NOMO-1 (cell line): Measurements from ENCODE around the gene DGKI.

Source experiments
- DNase-seq, 2 experiments: peaks; one replicate each; lab custom pipeline; 2025; ENCODE audit not compliant: unreplicated experiment in 2 of 2; lab: John Stamatoyannopoulos, UW

DGKI gene

GRCh38 chr7:137443616-137444015 is 403.2 kb downstream of the DGKI start:
- no peak for DNase-seq

DNA sequence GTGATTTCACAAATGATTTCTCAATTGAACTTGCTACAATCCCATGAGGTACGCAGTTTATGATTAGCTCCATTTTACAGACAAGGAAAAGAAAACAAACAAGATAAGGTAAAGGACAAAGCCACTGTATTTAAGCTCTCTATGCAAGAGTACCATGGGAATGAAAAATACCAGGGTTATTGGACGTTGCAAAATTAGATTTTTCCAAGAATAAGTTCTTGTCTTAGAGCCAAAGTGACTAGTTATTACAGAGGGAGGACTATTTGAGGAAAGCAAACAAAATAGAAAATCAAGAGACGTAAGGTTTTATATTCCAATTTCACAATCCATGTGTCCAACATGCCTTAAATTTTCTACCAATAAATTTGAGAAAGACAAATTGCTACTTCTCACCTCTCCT is 405.3 kb downstream of the DGKI start:
- DNase-seq = no peak

GRCh38 chr7:137439829-137440825 is 406.6 kb downstream of the DGKI start:
- DNase-seq = no peak

GRCh38 chr7:137434946-137435345 is 411.8 kb downstream of the DGKI start:
- no peak for DNase-seq

- no peak for DNase-seq
Measured at GRCh38 chr7:137434530-137434929, 412.2 kb downstream of the DGKI start.

GRCh38 chr7:137423321-137423720 is 423.5 kb downstream of the DGKI start:
- DNase-seq = no peak

DNA sequence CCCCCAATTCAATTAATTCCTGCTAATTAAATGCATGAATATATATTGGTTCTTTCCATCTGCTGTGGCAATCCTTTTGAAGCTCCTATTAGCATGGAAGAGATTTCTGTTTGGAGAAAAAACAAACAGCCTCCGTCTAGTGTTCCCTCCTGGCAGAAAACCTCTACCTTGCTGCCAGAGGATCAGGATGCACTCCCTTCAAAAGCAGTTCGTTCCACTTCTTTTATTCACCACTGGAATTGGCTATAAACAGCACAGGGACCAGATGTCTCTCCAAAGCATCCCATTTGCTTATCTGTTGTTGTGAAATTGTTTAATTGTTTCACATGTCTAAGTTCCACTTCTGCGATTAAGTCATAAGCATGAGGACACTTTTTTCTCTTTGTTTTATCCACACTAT is 425.4 kb downstream of the DGKI start:
- DNase-seq = no peak

DNA sequence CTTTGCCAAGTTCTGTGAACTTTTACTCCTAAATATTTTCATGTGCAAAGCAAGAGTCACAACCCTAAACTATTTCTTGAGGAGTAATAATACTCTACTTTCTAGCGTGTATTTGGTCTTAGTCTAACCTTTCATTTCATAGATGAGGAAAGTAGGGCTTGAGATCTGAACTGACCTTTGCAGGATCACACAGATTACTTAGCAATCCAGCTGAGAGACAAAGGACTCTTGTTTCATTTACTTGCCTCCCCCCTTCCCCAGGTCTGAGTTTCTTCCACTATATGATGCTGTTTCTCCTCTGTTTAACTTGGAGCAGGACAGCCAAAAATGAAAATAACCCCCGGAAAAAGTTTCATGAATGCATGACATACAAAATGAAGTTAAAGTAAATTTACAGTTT is 427.9 kb downstream of the DGKI start:
- no peak for DNase-seq

DNA sequence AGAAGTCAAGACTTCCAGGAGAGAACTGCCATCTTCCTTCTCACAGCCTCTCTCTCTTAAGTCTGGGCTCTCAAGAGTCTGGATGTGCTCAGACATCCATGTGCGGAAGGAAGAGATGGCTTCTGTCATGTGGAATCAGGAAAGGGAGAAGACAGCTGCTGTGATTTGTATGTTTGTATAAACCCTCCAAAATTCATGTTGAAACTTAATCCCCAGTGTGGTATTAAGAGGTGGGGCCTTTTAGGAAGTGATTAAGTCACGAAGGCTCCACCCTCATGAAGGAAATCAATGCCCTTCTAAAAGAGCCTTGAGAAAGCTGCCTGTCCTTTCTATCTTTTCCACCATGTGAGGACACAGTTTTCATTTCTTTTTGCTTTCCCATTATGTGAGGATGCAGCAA is 429.3 kb downstream of the DGKI start:
- no peak for DNase-seq

DNA sequence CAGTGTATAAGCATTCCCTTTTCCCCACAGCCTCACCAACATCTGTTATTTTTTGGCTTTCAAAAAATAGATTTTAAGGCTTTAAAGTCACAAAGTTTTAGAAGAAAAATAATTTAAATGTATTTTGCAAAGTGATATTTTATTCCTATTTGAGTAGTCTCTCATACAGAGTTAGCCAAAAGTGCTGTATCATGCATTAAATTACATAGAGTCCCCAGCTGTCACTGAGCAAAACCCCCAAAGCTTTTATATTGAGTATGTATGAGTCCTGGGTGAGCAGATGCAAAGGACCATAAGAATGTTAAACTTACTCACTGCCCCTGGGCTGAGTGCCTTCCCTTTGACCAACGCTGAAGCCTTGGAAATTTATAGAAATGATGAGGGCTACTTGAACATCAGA is 432.9 kb downstream of the DGKI start:
- no peak for DNase-seq

- no peak for DNase-seq
Measured at GRCh38 chr7:137411446-137411845, 435.3 kb downstream of the DGKI start.

DNA sequence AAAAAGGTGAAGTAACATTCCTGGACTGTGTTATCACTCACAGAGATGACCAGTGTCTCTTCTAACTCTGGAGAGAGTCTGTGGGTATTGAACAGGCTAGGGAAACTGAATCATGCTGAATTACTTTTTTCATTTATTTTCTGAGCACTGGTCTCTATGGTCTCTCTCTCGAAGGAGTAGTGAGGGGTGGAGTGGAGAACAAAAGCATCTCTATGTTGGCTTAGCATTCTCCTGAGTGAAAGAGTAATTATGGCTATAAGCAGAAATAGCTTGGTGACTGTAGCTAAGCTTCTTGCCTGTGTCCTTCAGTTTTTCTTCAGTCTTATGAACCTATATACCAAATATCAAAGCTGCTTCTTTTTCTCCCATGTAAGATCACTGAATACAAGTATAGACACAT is 438.6 kb downstream of the DGKI start:
- no peak for DNase-seq

GRCh38 chr7:137407078-137407477 is 439.7 kb downstream of the DGKI start:
- no peak for DNase-seq

- no peak for DNase-seq
Measured at GRCh38 chr7:137404660-137405317, 442.0 kb downstream of the DGKI start.

DNA sequence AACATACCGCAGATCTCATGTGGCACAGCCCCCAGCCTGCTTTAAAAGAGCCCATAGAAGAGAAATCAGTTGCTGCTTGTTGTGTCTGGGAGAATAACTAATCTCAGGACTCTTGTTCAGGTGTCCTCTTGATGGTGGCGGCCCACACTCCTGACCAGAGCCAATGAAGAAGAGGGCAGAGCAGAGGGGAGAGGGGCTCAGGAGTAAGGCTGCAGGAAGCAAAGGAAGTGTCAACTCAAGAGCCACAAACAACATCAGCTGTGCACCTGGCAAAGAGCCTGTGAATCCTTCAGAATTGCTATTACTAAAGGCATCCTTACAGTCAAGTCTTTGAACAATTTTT is 443.4 kb downstream of the DGKI start:
- DNase-seq = no peak

- DNase-seq = no peak
Measured at GRCh38 chr7:137402536-137403352, 444.0 kb downstream of the DGKI start.

DNA sequence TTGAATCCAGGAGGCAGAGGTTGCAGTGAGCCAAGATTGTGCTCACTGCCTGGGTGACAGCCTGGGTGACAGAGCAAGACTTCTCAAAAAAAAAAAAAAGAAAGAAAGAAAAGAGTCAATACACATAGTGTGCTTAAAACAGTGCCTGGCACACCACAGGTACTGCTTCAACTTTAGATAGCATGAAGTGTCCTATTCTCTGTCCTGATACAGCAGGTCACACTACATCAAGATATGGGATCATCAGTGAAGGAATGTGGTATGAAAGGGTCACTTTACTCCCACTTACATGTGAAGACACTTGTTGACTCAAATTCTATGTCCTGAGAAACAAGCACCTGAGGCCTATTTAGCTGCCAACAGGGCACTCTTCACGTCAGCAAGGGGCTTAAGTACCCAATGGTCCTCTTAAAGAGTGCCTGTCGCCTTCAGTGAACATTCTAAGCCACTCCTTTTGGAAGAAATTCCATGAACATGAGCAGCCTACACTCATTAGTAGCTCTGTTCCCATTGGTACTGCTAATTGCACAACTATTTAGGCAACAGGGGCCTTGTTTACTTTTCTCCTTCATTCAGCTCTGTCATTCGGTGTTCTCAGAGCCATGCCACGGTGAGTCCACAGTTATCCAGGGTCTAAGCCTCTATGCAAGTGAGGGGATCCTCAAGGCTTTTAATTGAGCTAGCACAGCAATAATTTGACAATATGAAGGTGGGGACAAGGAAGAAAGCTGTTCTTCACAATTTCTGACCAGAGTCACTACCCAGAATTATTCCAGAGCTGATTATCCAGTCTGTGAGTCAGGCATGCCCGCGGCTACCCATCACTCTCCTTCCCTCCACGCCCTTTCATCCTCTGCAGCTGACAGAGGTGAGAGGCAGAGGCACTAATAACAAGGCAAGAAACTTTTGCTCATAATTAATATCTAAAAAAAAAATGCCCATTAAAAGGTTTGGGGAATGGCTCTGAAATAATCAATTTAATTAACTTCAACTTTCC is 446.6 kb downstream of the DGKI start:
- DNase-seq = no peak

DNA sequence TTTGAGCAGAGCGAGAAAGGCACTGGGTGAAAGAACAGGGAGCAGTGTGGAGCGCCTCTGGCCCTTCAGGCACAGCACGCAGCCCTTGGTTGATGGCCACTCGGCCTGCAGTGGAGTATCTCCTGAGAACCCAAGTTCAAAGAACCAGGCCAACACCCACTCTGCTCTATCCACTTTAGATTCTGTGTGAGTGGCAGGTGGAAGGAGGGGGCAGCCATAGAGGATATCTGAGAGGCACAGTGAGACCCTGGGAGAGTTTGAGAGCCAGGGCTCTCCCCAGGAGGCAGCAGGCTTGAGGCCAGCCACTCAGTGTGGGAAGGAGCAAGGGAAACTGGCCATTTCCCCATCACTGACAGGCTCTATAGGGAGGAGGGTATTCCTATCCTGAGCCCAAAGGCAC is 450.7 kb downstream of the DGKI start:
- DNase-seq = no peak

DNA sequence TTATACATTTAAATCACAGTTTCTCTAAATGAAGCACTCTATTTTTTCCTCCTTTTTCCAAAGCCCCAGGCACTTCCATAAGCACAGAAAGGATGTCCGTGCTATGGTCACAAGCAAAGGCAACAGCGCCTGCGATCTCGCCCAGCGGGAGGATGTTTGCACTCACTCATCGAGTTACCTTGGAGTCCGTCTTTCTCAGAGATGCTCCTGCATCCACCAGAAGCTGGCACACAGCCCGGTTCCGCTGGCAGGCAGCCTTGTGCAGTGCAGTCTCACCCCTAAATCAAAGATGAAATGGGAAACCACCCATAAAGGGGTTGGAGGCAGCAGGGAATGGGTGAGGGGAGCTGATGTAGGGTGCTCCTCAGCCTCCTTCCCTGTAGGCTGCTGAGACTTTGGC is 451.4 kb downstream of the DGKI start:
- no peak for DNase-seq

DNA sequence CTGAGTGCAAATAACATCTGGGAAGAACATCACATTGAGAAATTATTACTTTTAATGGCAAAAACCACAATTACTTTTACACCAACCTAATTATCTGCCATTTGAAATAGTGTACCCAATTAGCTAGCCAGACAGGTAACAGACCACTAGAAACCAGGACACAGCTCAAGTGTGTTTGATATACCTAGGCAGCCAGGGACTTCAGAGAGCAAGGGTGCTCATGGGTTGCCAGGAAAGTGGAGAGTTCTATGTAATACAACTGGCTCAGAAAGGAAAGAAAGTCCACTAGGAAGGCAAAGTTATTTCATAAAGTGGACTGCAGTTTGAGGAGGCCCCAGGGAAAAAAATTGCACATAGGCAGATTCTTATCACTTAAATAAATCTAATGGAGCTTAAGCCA is 453.2 kb downstream of the DGKI start:
- DNase-seq = no peak
